LNCAP (cell line): Measurements from ENCODE around the gene PROZ.

Source experiments
- CTCF ChIP-seq: fragments of 450-650 bp; IDR thresholded peaks from 2 replicates; pipeline ENCODE4 v1.5.1; 2017; ENCODE audit warnings: mild to moderate bottlenecking

Gene PROZ

GRCh38 chr13:113119166-113119821 lies 39.2 kb upstream of the PROZ start:
- no peak for TF ChIP-seq CTCF

- TF ChIP-seq CTCF = no peak
These were observed 38.6 kb upstream of the PROZ start for GRCh38 chr13:113119822-113120189.

- TF ChIP-seq CTCF = no peak
These were observed 37.9 kb upstream of the PROZ start for GRCh38 chr13:113120300-113121182.

GRCh38 chr13:113121183-113121927 lies 37.1 kb upstream of the PROZ start:
- TF ChIP-seq CTCF = no peak

GRCh38 chr13:113121928-113122471 lies 36.4 kb upstream of the PROZ start:
- no peak for TF ChIP-seq CTCF

- TF ChIP-seq CTCF = no peak
These were observed 35.8 kb upstream of the PROZ start, which contains the start of gene F10 for GRCh38 chr13:113122550-113123225. TSS of gene F10 (plus strand) at chr13:113122799. CDS start at chr13:113122856, 57 bp downstream.
